CD4-positive, alpha-beta T cell treated with Interleukin-4 for 1 hour (primary cell): ENCODE data around the gene TP53I11.

ENCODE experiments used
- DNase-seq, 2 donors: peaks; one replicate each; pipeline ENCODE4 v3.0.0-alpha.2; 2020 to 2022

The TP53I11 gene

DNA sequence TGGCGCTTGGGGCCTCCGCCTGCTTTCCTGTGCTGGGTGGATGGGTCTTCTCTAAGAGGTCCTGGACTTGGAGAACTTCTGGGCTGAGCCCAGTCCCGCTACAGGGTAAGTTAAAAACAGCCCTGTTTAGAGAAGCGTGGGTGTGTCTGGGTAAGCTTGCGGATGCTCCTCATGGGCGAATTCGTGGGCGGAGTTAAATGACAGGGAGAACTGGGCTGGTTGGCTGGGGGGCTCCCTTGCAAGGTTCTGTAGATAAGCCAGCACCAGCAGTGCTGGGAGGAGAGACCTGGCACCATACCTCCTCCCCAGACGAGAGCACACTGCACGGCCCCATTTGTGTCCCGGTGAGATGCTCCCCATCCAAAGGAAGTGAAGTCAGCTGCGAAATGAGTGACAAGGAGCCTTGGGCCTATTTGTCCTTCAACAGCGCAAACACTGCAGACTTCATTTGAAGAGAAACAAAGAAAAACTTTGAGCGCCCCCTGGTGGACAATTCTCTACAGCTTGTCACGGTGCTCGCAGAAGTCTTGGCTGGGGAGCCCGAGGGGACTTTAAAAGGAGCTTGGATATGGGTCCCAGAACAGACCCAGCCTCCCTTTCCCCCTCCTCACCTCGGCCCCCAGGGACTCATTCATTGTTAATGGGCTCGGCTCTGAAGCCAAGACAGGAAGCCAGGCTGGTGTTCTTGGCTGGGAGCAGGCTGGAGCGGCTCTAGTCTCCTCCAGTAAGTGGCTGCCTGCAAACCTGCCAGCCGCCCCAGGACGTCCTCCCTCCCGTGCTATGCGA, 39.5 kb downstream of the TP53I11 start:
- peak; percentile 73 to 80 for DNase-seq

DNA sequence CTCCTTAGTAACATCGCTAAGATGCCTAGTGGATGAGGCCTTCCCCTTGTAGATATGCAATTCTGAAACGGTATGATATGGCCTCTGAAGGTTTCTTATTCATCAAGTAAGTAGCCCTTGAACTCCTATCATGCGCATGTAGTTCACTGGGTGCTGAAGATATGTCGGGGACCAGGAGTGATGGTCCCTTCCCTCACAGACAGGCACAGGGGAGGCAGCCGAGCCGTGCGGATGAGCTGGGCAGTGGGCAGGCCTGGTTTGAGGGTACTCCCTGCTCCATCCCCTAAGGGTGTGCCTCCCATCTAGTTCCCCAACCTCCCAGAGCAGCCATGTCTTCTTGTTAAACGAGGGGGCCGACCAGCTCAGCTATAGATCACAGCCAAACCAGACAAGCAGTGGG, 40.1 kb downstream of the TP53I11 start:
- no peak for DNase-seq

DNA sequence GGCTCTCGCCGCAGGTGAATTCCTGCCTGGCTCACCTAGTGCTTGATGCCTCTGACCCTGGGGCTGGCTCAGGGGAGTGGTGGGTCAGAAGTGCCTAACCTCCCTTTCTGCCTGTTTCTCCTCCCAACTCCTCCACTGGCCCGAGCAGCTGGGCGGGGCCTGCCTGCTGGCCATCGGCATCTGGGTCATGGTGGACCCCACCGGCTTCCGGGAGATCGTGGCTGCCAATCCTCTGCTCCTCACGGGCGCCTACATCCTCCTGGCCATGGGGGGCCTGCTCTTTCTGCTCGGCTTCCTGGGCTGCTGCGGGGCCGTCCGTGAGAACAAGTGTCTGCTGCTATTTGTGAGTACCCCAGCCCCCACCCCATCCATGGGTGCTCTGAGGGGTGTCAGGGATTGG, 41.1 kb downstream of the TP53I11 start:
- no peak for DNase-seq

DNA sequence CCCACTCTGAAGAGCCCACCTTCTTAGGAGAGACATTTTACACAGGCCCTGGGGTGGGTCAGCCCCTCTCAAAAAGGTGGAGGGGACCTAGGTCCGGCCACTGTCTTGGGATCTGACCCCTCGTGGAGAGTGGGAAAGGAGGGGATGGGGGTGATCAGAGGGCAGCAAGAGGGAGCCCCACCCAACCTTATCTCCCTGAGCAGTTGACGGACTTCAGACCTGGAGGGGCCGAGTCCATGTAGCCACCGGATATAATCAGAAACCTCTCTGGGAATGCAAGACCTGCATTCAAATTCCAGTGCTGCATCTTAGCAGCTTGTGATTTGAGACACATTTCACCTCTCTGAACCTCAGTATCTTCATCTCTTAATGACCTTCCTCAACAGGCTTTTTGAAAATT, 44.0 kb downstream of the TP53I11 start:
- no peak for DNase-seq

DNA sequence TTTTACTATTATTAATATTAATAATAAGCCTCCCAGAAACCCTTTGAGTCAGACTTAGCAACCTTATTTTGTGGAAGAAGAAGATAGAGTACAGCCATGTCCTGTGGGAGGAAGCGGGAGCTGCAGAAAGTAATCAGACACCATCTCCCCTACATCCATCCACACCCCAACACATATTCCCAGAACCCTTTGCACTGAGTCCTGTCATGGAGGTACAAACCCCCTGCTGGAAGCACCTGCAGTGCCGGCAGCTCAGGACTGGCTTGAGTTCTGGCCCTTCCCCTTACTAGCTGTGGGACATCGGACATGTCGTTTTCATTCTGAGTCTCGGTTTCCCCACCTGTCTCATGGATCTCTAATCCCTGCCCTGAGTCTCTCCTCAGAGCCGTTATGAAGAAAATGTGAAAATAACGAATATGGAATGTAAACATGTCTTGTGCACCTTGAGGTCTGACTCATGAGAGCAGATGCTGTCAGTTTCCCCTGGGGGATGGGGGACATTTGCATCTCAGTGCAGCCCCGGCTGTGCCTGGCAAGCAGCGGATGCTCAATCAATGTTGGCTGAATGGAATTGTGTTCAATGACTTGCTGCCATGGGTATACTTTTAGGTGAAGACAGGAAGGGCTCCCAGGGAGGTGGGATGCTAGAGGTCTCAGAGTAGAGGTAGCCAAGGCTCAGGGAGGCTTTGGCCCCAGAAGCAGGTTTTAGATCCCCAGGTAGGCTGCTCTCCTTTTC, 45.4 kb downstream of the TP53I11 start:
- no peak for DNase-seq

DNA sequence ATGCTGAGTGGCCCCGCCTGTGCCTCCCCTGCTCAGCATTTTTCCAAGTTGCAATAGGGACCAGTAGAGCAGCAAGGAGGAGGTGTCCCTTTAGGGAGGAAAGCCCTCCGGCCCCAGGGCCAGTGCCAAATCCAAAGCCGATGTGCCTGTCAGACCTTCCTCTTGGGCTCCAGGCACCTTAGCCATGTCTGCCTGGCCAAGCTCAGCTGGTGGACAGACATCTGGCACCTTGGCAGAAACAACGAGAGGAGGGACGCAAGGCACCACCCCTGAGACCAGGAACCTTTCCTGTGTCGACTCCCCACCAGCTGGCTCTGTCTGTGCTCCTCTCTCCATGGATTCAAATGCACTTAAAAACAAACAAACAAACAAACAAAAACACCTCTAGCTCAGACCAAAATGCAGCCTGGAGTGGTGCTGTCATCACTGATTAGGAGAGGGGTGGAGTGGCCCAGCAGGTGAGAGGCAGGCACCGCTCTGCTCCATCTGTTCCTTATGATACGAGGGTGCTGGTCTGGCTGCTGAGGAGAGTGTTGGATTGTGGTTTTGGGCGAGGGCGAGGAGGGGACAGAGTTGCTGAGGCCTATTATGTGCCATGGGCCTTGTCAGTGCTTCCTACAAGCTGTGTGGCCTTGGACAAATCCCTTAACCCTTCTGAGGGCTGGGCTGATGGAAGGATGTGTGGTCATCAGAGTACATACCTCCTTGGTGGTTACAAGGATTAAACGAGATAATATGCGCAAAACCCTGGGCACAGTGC, 46.2 kb downstream of the TP53I11 start:
- no peak for DNase-seq

DNA sequence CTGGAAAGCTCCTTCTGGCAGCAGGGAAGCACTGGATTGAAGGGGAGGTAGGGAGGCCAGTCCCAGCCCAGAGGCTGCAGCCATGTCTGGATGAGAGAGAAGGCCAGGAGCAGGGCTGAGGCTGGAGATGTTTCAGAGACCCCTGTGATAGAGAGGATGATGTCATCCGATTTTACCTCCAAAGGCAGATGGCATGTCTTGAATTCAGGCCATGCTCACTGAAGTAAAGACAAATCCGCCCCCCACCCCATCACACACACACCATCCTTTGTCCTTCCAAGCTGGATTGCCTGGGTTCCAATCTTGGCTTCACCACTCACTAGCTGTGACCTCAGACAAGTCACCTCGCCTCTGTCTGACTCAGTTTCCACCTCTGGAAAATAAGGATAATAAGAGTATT, 47.2 kb downstream of the TP53I11 start:
- no peak for DNase-seq

DNA sequence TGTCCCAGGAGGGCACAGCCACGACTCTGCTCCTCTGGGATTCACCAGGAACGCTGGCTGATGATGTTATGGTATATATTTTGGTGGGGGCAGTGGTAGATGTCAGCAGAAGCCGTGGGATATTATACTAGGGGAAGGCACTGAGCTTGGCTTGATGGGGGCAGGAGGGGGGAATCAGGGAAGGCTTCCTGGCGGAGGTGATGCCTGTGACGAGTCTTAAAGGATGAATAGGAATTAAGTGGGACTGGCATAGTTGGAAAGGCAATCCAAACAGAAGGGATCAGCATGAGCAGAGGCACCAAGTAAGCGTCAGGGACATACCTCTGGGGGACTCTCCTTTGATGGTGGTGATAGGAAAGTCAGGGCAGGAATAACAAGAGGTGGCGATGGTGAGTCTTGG, 47.6 kb downstream of the TP53I11 start:
- no peak for DNase-seq

DNA sequence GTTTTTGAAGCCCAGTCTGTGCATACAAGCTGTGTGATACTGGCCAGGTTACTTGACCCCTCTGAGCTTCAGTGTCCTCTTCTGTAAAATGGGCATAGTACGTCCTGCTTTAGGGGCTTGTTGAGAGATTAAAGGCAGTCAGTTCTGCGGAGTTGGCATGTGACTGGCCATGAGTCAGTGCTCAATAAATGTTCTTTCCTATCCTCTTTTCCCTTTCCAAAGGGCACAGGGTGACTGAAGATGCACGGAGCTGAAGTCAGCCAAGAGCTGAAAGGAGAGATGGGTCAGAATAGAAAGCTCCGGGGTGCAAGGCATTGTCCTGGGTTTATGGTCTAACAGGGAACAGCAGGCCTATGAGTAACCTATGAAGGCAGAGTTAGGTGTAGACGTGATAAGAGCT, 48.9 kb downstream of the TP53I11 start:
- DNase-seq: no peak

DNA sequence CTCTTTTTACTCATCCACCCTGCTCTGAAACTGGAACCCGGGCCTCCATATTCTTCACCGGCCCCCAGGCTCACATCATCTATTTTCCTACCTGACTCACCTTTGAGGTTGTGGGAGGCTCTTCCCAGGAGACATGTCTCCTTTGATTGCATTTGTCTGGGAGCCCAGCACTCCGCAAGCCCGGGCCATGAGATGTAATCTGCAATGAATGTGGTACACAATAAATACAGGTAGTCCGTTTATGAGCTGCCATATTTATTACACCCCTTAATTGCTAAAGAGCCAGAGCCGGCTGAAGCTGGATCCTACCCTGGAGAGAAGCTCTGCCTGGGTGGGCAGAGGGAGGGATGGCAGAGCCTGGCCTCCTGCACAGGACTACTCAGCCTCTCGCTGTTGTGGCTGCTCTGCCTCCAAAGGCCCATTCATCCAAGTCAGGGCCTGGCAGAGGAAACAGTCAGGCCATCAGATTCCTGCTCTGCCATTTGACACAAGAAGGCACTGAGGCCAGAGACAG, 49.5 kb downstream of the TP53I11 start:
- no peak for DNase-seq

DNA sequence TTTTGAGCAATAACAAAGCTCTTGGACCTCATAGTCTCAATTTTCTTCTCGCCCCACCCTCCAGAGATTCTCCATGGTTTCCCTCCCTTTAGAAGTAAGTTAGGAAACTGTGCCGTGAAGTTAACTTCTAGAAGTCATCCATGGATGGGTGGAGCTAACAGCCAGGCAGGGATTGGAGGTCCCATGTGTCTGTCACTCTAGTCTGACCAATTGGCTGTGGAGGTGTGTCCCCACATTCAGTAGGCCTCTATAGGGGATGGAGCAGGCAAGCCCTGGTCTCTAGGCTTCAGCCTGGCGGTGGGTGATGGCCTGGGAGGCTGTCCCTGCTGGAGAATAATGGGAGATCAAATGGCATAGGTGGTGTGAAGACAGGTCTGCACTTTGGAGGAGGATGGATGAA, 50.7 kb downstream of the TP53I11 start:
- DNase-seq: peak; percentile 26 to 50

DNA sequence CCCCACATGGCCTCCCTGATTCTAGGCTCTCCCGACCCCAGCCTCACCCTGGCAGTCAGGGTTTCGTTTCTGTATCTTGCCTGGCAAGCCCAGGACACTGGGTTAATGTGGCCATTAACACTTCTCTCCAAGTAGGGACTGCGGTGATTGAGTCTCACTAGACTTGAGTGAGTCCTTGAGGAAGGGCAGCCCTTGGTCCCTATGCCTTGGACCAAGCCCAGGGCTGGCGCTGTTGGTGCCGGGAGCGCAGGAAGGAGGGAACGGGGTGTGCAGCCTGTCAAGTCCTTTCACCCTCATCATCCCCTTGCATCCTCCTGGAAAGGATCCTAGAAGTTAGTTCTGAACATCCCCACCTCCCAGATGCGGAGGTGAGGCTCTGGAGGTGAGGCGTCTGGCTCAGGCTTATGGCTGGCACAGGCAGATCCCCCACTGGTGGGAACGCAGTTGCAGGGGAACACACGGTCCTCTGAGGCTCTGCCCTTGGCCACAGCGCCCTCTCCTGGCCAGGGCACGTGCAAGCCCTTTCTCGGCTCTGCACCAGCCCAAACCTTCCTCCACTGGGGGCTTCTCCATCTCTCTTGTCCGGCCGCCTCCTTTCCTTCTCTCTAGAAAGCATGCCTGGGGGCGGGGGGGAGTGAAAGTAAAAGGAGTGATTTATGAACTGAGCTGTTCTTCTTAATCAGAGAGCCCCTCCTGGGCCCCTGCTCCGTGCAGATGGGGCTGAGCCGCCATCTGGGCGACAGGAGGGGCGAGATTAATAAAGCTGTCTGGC, 56.7 kb downstream of the TP53I11 start:
- DNase-seq: peak; percentile 30 to 56

DNA sequence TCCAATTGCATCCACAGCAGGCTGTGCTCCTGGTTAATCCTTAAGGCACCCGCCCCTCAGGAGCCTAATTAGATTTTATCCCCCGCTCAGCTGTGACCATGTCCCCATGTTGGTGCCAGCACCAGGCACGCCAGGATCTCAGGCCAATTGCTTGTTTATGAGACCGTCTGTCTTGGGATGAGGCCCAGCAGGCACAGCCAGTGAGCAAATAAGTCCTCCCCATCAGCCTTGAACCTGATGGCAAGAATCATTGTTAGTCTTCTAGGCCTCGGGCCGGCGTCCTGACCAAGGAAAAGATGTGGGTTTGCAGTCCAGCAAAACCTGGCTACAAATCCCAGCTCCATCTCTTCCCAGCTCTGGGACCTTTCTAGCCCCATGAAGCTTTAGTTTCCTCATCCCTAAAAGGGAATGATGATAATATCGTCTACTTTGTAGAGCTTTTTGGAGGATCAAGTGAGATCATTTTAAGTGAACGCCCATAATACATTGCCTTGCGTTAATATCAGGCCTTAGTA, 57.3 kb downstream of the TP53I11 start:
- no peak for DNase-seq

DNA sequence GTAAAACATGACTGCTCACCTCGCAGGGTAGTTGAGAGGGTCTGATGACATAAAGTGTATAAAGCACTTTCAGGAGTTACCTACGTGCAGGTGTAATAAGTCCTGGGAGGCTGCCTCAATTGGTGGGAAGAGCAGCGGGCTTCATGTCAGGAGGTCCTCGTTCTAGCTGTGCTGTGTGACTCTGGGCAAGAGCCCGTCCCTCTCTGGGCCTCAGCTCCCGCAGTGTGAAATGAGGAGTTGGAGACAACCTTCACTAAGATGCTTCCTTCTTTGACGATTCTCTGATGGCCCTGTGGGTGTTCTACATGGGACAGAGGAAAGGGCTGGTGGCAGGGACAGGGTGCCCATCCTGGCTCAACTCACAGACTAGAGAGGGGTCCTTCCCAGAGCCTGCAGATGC, 57.8 kb downstream of the TP53I11 start:
- DNase-seq: no peak

DNA sequence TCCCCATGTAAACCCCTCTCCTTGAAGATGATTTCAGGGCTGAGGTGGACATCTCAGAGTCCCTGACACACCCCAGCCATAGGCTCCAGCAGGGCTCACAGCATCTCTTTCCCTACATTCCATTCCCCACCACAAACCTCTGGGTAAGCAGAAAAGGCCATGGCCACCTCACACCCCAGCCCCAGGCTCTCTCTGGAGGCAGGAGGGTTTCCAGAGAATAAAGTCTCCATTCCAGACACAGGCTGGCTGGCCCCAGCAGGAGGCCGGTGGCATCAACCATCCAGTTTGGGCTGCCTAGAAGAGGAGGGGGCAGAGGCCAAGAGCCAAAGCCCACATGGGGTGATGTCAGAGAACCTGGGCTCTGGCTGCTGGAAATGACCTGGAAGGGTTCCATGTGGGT, 61.4 kb downstream of the TP53I11 start:
- DNase-seq: no peak

DNA sequence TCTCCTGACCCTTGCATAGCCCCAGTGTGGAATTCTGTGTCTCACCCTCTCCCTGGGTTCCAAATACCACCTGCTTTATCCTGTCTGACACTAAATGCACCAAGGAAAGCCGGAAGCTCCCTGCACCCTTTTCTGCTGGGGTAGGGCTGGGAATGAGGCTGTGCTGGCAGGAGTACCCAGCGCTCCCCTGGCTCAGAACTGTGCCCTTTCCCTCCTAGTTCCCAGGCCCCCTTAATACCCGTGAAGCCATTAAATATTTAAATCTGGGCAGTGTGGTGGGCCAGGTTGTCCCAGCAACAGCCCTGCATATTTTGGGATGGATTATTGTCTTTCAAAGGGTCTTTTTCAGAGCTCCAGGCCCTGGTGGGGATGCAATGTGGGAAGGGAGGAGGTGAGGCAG, 63.0 kb downstream of the TP53I11 start:
- no peak for DNase-seq

DNA sequence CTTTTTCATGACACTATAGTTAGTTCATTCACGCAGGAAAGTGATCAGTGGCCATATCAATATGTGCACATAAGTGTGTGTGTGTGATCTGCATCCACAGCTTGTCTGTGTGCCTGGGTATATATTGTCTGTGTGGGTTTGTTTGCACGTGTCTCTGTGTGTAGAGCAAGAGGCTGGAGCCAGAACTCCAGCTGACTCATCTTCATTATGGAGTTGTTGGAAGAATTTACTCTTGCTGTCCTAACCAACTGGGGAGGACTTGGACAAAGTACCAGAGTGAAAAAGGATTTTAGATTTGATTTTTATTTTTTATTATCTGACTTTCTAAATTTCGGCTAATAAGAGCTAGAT, 63.9 kb downstream of the TP53I11 start:
- no peak for DNase-seq

DNA sequence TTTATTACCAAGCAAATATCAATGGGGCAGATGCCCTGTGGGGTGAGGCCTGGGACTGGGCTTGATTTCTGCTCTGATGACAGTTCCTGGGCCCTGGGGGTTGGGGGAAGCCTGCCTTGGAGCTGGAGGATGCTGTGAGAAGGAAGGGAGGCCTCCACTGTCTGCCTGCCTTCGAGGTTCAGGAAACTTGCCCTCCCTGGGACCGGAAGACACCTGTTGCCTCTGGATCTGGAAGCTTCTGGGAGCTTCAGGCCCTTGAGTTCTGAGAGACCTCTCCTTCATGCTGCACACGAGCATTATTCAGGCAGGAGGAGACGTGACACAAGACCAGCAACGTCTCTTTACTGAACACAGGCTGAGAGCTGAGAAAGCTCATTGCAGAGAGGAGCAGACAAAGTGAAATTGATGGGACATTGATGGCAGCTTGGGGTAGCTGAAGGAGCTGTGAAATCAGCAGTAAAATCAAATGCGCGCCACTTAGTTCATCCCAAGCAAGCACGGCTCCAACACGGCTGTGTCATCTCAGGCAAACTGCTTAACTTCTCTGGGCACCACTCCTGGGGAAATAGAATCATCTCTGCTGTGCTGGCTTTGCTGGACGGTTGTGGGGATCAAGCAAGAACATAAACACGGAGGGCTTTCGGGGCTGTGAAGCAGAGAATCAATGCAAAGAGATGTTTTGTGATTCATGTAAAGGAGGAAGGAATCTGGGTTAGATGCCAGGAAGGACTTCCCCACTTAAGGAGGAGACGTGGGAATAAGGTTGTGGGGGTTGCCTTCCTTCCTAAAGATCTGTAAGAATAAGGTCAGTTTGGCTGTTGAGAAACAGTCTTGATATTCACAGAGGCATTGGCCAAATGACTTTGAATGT, 64.5 kb downstream of the TP53I11 start:
- DNase-seq: no peak

DNA sequence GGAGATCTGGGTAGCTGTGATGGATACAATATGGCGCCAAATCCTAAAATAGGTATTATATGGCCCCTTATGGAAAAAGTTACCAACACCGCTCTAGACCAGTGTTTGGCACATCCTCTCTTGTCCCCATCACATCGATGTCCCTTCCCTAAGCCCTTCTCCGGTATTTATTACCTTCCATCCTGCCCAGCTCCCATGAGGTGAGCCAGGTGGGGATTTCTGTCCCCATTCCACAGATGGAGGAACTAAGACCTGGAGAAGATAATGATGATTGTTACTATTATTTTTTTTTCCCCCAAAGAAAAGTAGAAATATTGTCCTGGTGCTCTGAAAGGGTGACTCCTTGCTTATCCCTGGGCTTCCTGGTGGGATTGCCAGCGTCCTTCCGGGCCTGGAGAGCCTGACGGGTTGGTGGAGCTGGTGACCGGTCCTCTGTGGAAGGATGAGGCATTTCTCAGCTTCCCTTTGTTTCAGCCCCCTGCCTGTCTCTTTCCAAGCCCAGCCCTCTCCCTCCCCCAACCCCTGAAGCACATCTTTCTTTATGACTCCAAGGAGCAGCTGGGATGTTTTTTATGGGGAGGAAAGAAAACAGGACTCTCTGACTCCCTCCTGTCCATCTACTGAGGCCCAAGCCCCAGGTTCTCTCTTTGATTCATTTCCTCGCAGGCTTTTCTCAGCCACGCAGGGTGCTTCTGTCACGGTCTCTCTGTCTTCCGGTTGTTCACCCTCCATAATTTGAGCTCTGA, 65.4 kb downstream of the TP53I11 start:
- DNase-seq: no peak

DNA sequence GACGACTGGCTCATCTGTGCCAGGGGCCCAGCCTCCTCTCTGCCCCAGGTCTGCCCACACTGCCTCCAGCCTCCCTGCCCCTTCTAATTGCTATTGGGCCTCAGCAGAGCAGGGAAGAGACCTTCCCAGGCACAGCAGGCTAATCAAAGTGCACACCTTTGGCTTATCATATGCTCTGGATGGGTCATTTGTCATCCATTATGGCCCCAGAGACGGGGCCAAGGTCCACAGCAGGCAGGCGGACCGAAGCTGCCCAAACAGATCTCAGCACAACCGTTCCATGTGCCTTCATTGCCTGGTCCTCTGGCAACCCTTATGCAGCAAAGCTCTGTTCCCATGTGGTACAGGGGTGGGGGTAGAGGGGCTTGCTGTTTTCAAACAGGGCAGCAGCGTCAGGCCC, 66.6 kb downstream of the TP53I11 start:
- no peak for DNase-seq

DNA sequence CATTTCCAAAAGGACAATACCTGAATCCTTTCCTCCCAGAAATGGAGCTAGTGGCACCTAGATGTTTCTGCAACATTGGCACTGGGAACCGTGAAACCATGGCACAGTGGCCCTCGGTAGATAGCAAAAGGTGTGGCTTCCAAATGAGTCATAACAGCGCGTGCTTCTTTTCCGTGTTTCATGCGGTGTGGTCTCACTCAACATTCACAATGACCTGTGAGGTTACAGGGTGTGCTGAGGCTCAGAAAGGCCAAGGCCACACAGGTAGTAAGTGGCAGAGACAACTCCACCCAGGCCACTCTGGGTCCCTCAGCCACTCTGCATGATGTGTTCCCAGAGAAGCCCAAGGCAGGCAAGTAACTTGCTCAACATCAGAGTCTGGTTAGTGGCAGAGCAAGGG, 67.4 kb downstream of the TP53I11 start:
- DNase-seq: no peak
